MCF 10A (cell line): ENCODE data around the gene PACRG. TPM values are rescaled to one million over a fixed set of nuclear protein-coding genes. Genes with fewer than 3 reads are reported as not detected.

Experiments
- BruUV-seq: library from RNA; stranded (reverse); fragments of 400-500 nt; replicated peaks from 2 replicates; lab custom pipeline; 2021; lab: Mats Ljungman, UMichigan
- CTCF ChIA-PET: fragments of 300-600 bp; sonication (Branson Sonifier 250); formaldehyde crosslinking; extraction: SDS; loops from one replicate; lab custom pipeline; 2021; ENCODE audit warnings: antibody characterized with exemption, inconsistent platforms; lab: Yijun Ruan, JAX
- POLR2A ChIA-PET: fragments of 300-600, 350-650 bp; sonication (Branson Sonifier 250); formaldehyde crosslinking; extraction: SDS; loops from one replicate; lab custom pipeline; 2020; ENCODE audit warnings: antibody characterized with exemption, inconsistent platforms; lab: Yijun Ruan, JAX
- DNase-seq: peaks from one replicate; pipeline ENCODE4 v3.0.0-alpha.2; 2018; ENCODE audit not compliant: unreplicated experiment
- H3K27ac Mint-ChIP-seq: one replicate; pipeline ENCODE4 v1.8.0; 2022; ENCODE audit warnings: mild to moderate bottlenecking, low read depth, mixed read lengths; ENCODE audit not compliant: unreplicated experiment
- H3K27me3 Mint-ChIP-seq: one replicate; pipeline ENCODE4 v1.8.0; 2022; ENCODE audit warnings: mixed read lengths; ENCODE audit not compliant: insufficient read depth, unreplicated experiment
- H3K36me3 Mint-ChIP-seq: one replicate; pipeline ENCODE4 v1.8.0; 2022; ENCODE audit warnings: mild to moderate bottlenecking, moderate library complexity, mixed read lengths; ENCODE audit not compliant: insufficient read depth, unreplicated experiment
- H3K4me1 Mint-ChIP-seq: one replicate; pipeline ENCODE4 v1.8.0; 2022; ENCODE audit warnings: mixed read lengths; ENCODE audit not compliant: insufficient read depth, unreplicated experiment
- H3K4me3 Mint-ChIP-seq: one replicate; pipeline ENCODE4 v1.8.0; 2022; ENCODE audit warnings: mild to moderate bottlenecking, moderate library complexity, mixed read lengths; ENCODE audit not compliant: unreplicated experiment
- H3K9me3 Mint-ChIP-seq: one replicate; pipeline ENCODE4 v1.8.0; 2022; ENCODE audit warnings: mixed read lengths; ENCODE audit not compliant: unreplicated experiment
- intact Hi-C: fragments of 100-400 bp; cut with micrococcal nuclease; formaldehyde crosslinking; loops from 2 replicates; pipeline ENCODE4 v1.14.1; 2022
- total RNA-seq: library from RNA; stranded (reverse); gene quantifications from 2 replicates; pipeline ENCODE4 v1.2.3, GENCODE V29; 2022
- TF ChIP-seq, protein P1 (sequence below): fragments of 200-600 bp; IDR thresholded peaks from one replicate; pipeline ENCODE4 v1.8.0; 2022; ENCODE audit warnings: antibody characterized with exemption, mild to moderate bottlenecking; ENCODE audit not compliant: unreplicated experiment

Gene PACRG
- total RNA-seq, 1 experiment from 2014 or later: not detected

DNA sequence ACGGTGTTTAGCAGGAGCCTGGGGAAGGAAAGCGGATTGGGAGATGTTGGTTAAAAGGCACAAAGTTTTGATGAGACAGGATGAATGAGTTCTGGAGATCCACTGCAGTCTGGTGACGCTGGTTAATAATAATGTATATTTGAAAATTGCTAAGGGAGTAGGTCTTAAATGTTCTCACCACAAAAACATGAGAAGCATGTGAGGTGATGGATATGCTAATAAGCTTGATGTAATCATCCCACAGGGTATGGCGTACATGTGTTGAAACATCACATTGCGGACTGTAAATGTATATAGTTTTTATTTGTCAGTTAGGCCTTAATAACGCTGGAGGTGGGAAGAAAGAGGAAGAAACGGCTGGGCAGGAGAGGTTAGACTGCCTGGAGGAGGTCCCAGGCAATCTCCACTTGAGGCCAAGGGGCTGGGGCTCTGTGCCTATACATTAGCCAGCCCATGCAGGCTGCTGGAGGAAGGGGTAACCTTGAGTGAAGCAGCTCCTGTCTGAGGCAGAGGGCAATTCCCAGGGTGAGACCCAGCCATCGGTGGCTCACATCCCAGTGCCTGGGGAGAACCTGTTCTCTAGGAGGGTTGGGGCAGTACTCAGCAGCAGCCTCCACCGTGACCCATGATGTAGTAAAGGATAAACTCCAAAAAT lies 498.5 kb downstream of the PACRG start:
- POLR2A ChIA-PET: no interaction called here
- H3K27ac Mint-ChIP-seq: no peak overlapping the region
- no peaks in the 10 kb centered on the region for H3K4me1 Mint-ChIP-seq
- H3K36me3 Mint-ChIP-seq: no peaks in the 10 kb centered on the region
- CTCF ChIA-PET: interaction anchor here (0.7 kb wide), 1 partner anchor 21 kb away, joined by 4 read pairs; no protein-coding TSS in a partner anchor
- no TSS peak for BruUV-seq
- intact Hi-C loops: no loop called here
- no peak overlapping the region for H3K4me3 Mint-ChIP-seq
- H3K9me3 Mint-ChIP-seq: peaks cover 8% of the 10 kb centered on the region
- H3K27me3 Mint-ChIP-seq: no peaks in the 10 kb centered on the region
- TF ChIP-seq, protein P1, sequence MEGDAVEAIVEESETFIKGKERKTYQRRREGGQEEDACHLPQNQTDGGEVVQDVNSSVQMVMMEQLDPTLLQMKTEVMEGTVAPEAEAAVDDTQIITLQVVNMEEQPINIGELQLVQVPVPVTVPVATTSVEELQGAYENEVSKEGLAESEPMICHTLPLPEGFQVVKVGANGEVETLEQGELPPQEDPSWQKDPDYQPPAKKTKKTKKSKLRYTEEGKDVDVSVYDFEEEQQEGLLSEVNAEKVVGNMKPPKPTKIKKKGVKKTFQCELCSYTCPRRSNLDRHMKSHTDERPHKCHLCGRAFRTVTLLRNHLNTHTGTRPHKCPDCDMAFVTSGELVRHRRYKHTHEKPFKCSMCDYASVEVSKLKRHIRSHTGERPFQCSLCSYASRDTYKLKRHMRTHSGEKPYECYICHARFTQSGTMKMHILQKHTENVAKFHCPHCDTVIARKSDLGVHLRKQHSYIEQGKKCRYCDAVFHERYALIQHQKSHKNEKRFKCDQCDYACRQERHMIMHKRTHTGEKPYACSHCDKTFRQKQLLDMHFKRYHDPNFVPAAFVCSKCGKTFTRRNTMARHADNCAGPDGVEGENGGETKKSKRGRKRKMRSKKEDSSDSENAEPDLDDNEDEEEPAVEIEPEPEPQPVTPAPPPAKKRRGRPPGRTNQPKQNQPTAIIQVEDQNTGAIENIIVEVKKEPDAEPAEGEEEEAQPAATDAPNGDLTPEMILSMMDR: no peak
- no peak for DNase-seq

DNA sequence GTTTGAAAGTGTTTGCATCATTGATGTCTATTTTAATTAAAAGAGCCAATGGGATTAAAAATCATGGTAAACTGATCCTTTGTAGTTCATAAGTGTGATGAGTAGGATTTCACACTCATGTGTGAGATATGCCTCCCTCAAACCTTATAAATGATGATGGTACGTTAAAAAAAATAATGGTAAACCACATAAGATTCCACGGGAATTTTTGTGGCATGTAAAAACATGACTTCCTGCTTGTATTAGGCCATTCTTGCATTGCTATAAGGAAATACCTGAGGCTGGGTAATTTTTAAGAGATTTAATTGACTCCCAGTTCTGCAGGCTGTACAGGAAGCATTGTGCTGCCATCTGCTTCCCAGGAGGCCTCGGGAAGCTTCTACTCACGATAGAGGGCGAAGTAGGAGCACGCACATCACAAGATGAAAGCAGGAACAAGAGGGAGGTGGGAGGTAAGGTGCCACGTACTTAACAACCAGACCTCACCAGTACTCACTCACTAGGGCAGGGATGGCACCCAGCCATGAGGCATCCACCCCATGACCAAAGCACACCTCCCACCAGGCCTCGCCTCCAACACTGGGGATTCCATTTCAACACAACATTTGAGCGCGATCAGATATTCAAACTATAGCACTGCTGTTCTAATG lies 499.2 kb downstream of the PACRG start:
- DNase-seq: no peak
- intact Hi-C loops: no loop called here
- Mint-ChIP-seq H3K27ac (no peak overlapping the region), H3K36me3 (no peaks in the 10 kb centered on the region), H3K4me3 (no peak overlapping the region), H3K27me3 (no peaks in the 10 kb centered on the region), H3K4me1 (no peaks in the 10 kb centered on the region), H3K9me3 (peaks cover 8% of the 10 kb centered on the region)
- BruUV-seq: no TSS peak
- ChIA-PET CTCF (interaction anchor here (0.7 to 1.6 kb wide), 2 partner anchors 8 to 21 kb away, joined by 4 to 5 read pairs; no protein-coding TSS in a partner anchor), POLR2A (no interaction called here)
- TF ChIP-seq, protein P1: no peak

- CTCF ChIA-PET: interaction anchor here (1.6 kb wide), 1 partner anchor 9 kb away, joined by 5 read pairs; no protein-coding TSS in a partner anchor
- BruUV-seq: no TSS peak
- POLR2A ChIA-PET: interaction anchor here (0.6 kb wide), 1 partner anchor 88 kb away, joined by 4 read pairs; no protein-coding TSS in a partner anchor
- Mint-ChIP-seq H3K9me3 (peaks cover 8% of the 10 kb centered on the region), H3K27ac (no peak overlapping the region), H3K27me3 (no peaks in the 10 kb centered on the region), H3K4me3 (no peak overlapping the region), H3K36me3 (no peaks in the 10 kb centered on the region), H3K4me1 (no peaks in the 10 kb centered on the region)
- TF ChIP-seq, protein P1: no peak
- intact Hi-C loops: no loop called here
- DNase-seq: no peak
Measured at GRCh38 chr6:163228041-163228440, 500.3 kb downstream of the PACRG start.

- Mint-ChIP-seq H3K27me3 (no peaks in the 10 kb centered on the region), H3K4me3 (no peak overlapping the region), H3K9me3 (no peaks in the 10 kb centered on the region), H3K4me1 (no peaks in the 10 kb centered on the region), H3K27ac (no peak overlapping the region), H3K36me3 (no peaks in the 10 kb centered on the region)
- BruUV-seq: no TSS peak
- intact Hi-C loops: no loop called here
- TF ChIP-seq, protein P1: no peak
- ChIA-PET POLR2A (no interaction called here), CTCF (no interaction called here)
- no peak for DNase-seq
Measured at GRCh38 chr6:163229050-163229449, 501.3 kb downstream of the PACRG start.
